ENCODE results near the gene PTPN2.

The PTPN2 gene

DNA sequence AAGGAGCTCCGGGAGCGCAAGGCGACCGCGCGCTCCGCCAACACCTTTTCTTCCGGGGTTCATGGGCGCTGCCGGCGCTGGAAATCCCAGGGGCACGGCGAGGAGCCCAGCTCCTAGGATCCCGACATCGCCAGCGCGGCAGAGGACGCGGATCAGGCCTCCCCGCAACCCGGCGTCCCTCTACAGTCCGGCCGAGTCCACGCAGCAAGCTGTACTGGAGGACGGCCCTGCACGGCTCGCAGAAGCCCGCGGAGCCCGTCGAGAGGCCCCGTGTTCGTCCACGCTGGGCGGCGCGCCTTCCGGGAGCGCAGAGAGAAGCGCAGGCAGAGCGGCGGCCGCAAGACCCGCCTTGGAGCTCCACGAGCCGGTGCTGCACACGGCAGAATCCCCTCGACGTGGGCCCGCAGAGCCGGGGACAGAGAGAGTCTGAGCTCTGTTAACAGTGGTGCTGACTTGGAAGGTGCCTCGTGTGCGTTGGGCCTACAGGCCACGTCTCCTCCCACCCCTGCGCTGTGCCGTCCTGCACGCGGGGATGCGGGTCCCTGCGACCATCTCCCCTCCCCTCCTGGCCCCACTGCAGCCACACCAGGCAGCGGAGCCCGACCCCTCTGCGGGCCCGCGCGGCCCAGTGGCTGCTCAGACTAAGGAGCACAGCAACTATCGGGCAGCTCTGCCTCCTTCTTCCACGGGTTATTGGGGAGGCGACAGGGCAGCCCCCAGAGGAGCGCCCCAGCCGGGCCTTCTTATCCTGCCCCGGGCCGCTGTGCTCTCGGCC lies 28.1 kb upstream of the PTPN2 start:
- H3K27me3 ChIP-seq (replicated peaks; ENCODE audit: control insufficient read depth, insufficient read depth, low read length) = peaks cover 1% of the 10 kb centered on the region; the same call in 1 of the 2 replicates
- TF ChIP-seq, protein P1, sequence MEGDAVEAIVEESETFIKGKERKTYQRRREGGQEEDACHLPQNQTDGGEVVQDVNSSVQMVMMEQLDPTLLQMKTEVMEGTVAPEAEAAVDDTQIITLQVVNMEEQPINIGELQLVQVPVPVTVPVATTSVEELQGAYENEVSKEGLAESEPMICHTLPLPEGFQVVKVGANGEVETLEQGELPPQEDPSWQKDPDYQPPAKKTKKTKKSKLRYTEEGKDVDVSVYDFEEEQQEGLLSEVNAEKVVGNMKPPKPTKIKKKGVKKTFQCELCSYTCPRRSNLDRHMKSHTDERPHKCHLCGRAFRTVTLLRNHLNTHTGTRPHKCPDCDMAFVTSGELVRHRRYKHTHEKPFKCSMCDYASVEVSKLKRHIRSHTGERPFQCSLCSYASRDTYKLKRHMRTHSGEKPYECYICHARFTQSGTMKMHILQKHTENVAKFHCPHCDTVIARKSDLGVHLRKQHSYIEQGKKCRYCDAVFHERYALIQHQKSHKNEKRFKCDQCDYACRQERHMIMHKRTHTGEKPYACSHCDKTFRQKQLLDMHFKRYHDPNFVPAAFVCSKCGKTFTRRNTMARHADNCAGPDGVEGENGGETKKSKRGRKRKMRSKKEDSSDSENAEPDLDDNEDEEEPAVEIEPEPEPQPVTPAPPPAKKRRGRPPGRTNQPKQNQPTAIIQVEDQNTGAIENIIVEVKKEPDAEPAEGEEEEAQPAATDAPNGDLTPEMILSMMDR (IDR thresholded peaks at IDR 0.05; ENCODE audit: insufficient read depth, low read length, poor library complexity, severe bottlenecking) = no peak
- H3K4me3 ChIP-seq (replicated peaks; ENCODE audit: low read depth, low read length) = no peak overlapping the region

DNA sequence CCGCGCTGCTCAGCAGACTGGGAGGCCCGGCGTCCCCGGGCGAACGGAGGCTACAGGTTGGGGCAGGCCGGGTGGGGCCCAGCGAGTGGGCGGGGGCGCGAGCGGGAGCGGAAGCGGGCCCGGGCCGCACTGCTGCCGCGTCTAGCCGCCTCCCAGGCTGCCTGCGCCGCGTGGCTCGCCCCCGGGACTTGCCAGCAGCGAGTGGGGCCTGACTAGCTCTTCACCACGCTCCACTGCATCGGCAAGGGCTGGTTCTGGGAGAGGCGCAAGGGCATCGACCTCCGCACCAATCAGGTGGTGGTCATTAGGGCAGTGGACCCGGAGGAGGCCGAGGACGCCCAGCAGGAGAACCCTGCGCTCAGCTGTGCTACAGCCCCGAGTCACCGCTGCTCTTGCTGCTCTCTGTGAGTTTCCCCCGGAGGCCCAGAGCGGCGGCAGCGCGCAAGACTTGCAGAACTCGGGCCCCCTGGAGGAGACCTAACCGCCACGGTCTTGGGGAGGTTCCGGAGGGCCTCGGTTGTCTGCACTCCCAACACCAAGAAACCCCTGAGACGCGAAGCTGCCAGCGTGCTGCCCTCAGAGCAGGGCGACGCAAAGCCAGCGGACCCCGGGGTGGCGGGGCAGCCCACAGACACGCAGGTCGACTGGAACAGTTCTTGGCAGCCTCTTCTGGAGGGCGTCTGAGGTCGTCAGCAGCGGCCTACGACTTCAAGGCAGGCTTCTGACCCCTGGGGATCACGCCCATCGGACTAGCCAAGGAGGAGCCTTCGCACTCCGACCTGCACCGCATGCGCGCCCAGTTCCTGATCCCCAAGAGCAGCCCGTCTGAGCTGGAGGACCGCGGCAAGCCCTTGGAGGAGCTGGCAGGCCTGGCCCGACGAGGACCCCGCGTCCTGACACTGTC lies 27.2 kb upstream of the PTPN2 start:
- TF ChIP-seq, protein P1 (IDR thresholded peaks at IDR 0.05; ENCODE audit: insufficient read depth, low read length, poor library complexity, severe bottlenecking) = no peak
- DNase-seq (ENCODE audit: extremely low read depth, insufficient read length) = peak; percentile 63
- peak overlapping the region; percentile 33 for H3K4me3 ChIP-seq (replicated peaks; ENCODE audit: low read depth, low read length)

More for the DNA sequence above, 28.1 kb upstream of the PTPN2 start:
- H3K36me3 ChIP-seq (ENCODE audit: control insufficient read depth, insufficient read depth, low read length) = no peaks in the 10 kb centered on the region
- no peak for DNase-seq (ENCODE audit: extremely low read depth, insufficient read length)

DNA sequence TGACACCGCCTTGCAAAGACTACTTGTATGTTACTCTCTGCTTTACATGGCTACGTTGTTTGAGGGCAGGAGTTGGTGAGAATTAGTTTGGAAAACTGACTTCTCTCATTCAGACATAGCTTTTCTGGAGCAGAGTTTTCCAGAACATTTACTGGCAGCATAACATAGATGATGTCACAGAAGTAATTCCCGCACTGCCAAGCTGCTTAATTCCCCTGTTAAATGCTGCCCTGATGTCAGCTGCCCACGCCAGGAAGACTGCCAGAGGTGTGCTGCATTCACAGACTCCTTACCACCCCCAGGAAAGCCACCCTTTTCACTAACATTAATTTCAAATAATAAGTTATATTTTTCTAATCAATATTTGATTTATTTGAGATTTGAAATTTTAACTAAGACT lies 24.7 kb upstream of the PTPN2 start:
- TF ChIP-seq, protein P1 (IDR thresholded peaks at IDR 0.05; ENCODE audit: insufficient read depth, low read length, poor library complexity, severe bottlenecking) = no peak
- Histone ChIP-seq H3K27me3 (replicated peaks; ENCODE audit: control insufficient read depth, insufficient read depth, low read length) (peaks cover 3% of the 10 kb centered on the region), H3K36me3 (ENCODE audit: control insufficient read depth, insufficient read depth, low read length) (no peaks in the 10 kb centered on the region), H3K4me3 (replicated peaks; ENCODE audit: low read depth, low read length) (no peak overlapping the region)
- no peak for DNase-seq (ENCODE audit: extremely low read depth, insufficient read length)

More for the DNA sequence above, 27.2 kb upstream of the PTPN2 start:
- Histone ChIP-seq H3K36me3 (ENCODE audit: control insufficient read depth, insufficient read depth, low read length) (no peaks in the 10 kb centered on the region), H3K27me3 (replicated peaks; ENCODE audit: control insufficient read depth, insufficient read depth, low read length) (peaks cover 3% of the 10 kb centered on the region)

DNA sequence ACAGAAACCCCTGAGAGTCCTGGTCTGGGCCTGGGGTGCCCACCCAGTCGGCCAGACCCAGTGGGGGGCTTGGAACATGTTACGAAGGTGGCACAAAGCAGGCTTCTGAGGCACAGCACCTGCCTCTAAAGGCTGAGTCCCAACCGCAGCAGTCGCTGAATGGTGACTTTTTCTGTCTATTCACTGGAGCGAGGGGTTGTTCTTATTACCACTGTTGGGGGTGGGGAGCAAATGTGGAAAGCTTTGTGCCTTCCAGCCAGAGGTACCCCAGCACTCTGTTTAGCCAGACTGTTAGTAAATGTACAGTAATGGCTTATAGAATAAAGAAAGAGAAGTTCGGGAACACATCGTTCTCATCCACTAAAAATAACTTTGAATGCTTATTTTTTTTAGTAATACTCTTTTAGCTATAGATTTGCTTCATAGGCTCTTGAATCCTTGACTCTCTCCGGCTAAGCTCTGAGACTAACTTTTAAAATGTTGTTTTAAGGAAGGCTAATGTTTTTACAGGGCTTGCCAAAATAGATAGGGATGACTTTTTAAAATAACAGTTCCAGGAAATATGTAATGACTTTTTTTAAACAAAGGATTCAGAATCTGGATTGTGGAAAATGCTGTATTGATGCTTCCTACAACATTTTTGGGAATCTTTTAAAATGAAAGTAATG lies 23.4 kb upstream of the PTPN2 start:
- TF ChIP-seq, protein P1 (IDR thresholded peaks at IDR 0.05; ENCODE audit: insufficient read depth, low read length, poor library complexity, severe bottlenecking) = no peak

DNA sequence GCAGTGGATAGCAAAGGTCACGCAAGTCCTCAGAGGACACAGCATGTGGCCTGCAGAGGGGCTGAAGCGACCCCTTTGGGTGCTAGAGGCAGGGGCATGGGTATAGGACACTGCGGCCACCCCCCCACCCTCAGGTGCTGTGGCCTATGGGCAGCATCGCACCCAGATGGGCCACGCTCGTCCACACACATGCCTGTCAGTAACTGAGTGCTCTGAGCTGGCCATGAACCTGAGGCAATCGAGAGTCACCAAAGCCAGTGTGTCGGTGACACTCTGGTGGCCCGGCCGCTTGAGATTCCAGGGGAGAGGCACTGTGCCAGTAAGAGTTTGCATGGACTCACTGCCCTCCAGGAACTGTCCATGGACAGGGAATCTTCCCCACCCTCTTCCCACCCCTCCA lies 22.7 kb upstream of the PTPN2 start:
- Histone ChIP-seq H3K4me3 (replicated peaks; ENCODE audit: low read depth, low read length) (no peak overlapping the region), H3K36me3 (ENCODE audit: control insufficient read depth, insufficient read depth, low read length) (no peaks in the 10 kb centered on the region), H3K27me3 (replicated peaks; ENCODE audit: control insufficient read depth, insufficient read depth, low read length) (peaks cover 3% of the 10 kb centered on the region)
- TF ChIP-seq, protein P1 (IDR thresholded peaks at IDR 0.05; ENCODE audit: insufficient read depth, low read length, poor library complexity, severe bottlenecking) = no peak
- no peak for DNase-seq (ENCODE audit: extremely low read depth, insufficient read length)

More for the DNA sequence above, 23.4 kb upstream of the PTPN2 start:
- Histone ChIP-seq H3K36me3 (ENCODE audit: control insufficient read depth, insufficient read depth, low read length) (no peaks in the 10 kb centered on the region), H3K27me3 (replicated peaks; ENCODE audit: control insufficient read depth, insufficient read depth, low read length) (peaks cover 3% of the 10 kb centered on the region), H3K4me3 (replicated peaks; ENCODE audit: low read depth, low read length) (no peak overlapping the region)
- no peak for DNase-seq (ENCODE audit: extremely low read depth, insufficient read length)

Measured in GM06990 (cell line).